SK-N-SH (cell line): ENCODE results near the gene SEMA3G.

Source experiments
- CTCF ChIP-seq: fragments of 200-600 bp; sonication (generic); IDR thresholded peaks from 2 replicates; pipeline ENCODE4 v1.6.1; 2017; ENCODE audit warnings: antibody characterized with exemption, mild to moderate bottlenecking, moderate library complexity
- EP300 ChIP-seq, 2 experiments: IDR thresholded peaks; 2 replicates each; pipeline versions ENCODE4 v1.4.0 to v1.6.1; 2012; ENCODE audit warnings: borderline replicate concordance in 1 of 2, low read depth in 1 of 2, low read length in 1 of 2
- FOXJ3 ChIP-seq: sonication (generic); formaldehyde crosslinking; IDR thresholded peaks from 2 replicates; pipeline ENCODE4 v1.5.1; 2020; ENCODE audit warnings: mild to moderate bottlenecking, missing genetic modification reagents
- IRF3 ChIP-seq: fragments of 150-350 bp; IDR thresholded peaks from 2 replicates; pipeline ENCODE4 v1.6.1; 2016; ENCODE audit warnings: mild to moderate bottlenecking, low read depth, low read length
- MXI1 ChIP-seq: IDR thresholded peaks from 2 replicates; pipeline ENCODE4 v1.6.1; 2012; ENCODE audit warnings: mild to moderate bottlenecking, low read depth, low read length, improper control_type of control experiment
- POLR2AphosphoS5 ChIP-seq: IDR thresholded peaks from 2 replicates; pipeline ENCODE4 v1.6.1; 2012; ENCODE audit warnings: low read depth, low read length
- TEAD4 ChIP-seq: IDR thresholded peaks from 2 replicates; pipeline ENCODE4 v1.4.0; 2012; ENCODE audit warnings: mild to moderate bottlenecking, borderline replicate concordance; ENCODE audit not compliant: insufficient read depth

- TF ChIP-seq CTCF (no peak), IRF3 (no peak), EP300 (IDR thresholded peaks at IDR 0.05; ENCODE audit: borderline replicate concordance in 1 of 2, low read depth in 1 of 2, low read length in 1 of 2) (no peak), MXI1 (no peak), TEAD4 (no peak), FOXJ3 (CRISPR knock-in tag) (no peak), POLR2AphosphoS5 (no peak)
Observed at GRCh38 chr3:52394751-52395502, 50.0 kb downstream of the SEMA3G start.
